Activated CD8-positive, alpha-beta T cell treated with anti-CD3 and anti-CD28 coated beads for 36 hours (primary cell): ENCODE results near the gene NUMBL. TPM values are rescaled to one million over a fixed set of nuclear protein-coding genes. Genes with fewer than 3 reads are reported as not detected.

Source experiments
- ATAC-seq: fragments of 200-7000 bp; cut with Tn5 transposase; one replicate; pipeline ENCODE4 v1.10.0; 2021; ENCODE audit warnings: mild to moderate bottlenecking, moderate library complexity
- CTCF ChIA-PET: fragments of 350-600 bp; sonication (Branson Sonifier 250); formaldehyde crosslinking; loops from one replicate; lab custom pipeline; 2021; ENCODE audit warnings: antibody characterized with exemption; lab: Charles Lee
- POLR2A ChIA-PET: fragments of 350-600 bp; sonication (Branson Sonifier 250); formaldehyde crosslinking; loops from one replicate; lab custom pipeline; 2021; ENCODE audit warnings: antibody characterized with exemption; lab: Charles Lee
- DNase-seq: peaks from one replicate; pipeline ENCODE4 v3.0.0-alpha.2; 2020
- H3K27ac Mint-ChIP-seq: one replicate; pipeline ENCODE4 v1.8.0; 2021; ENCODE audit warnings: mild to moderate bottlenecking, mixed read lengths
- H3K27me3 Mint-ChIP-seq: one replicate; pipeline ENCODE4 v1.8.0; 2021; ENCODE audit warnings: mixed read lengths
- H3K36me3 Mint-ChIP-seq: one replicate; pipeline ENCODE4 v1.8.0; 2021; ENCODE audit warnings: low read depth, mixed read lengths
- H3K4me1 Mint-ChIP-seq: one replicate; pipeline ENCODE4 v1.8.0; 2021; ENCODE audit warnings: low read depth, mixed read lengths
- H3K4me3 Mint-ChIP-seq: one replicate; pipeline ENCODE4 v1.8.0; 2021; ENCODE audit warnings: mild to moderate bottlenecking, moderate library complexity, mixed read lengths
- H3K9me3 Mint-ChIP-seq: one replicate; pipeline ENCODE4 v1.8.0; 2021; ENCODE audit warnings: mixed read lengths
- CTCF ChIP-seq: fragments of 200-600 bp; IDR thresholded peaks from one replicate; pipeline ENCODE4 v1.8.0; 2022; ENCODE audit warnings: antibody characterized with exemption, mild to moderate bottlenecking
- intact Hi-C: fragments of 100-400 bp; cut with micrococcal nuclease; formaldehyde crosslinking; loops from one replicate; pipeline ENCODE4 v1.10.0; 2022
- total RNA-seq, 2 experiments: library from RNA; stranded (reverse); gene quantifications; one replicate each; pipeline ENCODE4 v1.2.3, GENCODE V29; 2021

NUMBL gene
- total RNA-seq, 2 experiments from 2014 or later = 13.7 to 17.7 TPM

GRCh38 chr19:40685016-40685526 lies 5.4 kb downstream of the NUMBL start:
- ATAC-seq (no peak), DNase-seq (no peak)
- CTCF ChIA-PET = no interaction called here
- Mint-ChIP-seq H3K4me3 (no peak overlapping the region), H3K36me3 (peaks cover 21% of the 10 kb centered on the region), H3K9me3 (no peaks in the 10 kb centered on the region), H3K27me3 (no peaks in the 10 kb centered on the region), H3K27ac (no peak overlapping the region), H3K4me1 (no peaks in the 10 kb centered on the region)
- TF ChIP-seq CTCF = no peak
- POLR2A ChIA-PET = interaction anchor here (1.0 kb wide), 1 partner anchor 32 kb away, joined by 3 read pairs; the partner anchor contains the start of gene ITPKC
- intact Hi-C loops = no loop called here

DNA sequence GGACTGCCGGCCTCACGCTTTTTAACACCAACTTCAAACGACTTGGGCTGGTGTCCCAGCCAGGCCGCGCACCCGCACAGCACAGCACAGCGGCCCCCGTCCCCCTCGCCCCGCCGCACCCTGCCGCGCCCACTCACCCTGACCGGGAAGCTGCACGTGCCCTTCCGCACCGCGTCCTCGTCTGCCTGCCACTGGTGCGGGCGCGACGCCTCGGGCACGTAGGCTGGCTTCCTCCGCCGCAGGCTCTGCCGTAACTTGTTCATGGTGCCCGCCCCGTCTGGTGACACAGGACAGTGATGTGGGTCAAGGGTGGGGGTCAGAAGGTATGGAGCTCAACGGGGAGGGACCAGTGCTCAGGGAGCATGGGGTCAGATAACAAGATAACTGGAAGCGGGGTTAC lies 6.2 kb downstream of the NUMBL start:
- Mint-ChIP-seq H3K4me1 (no peaks in the 10 kb centered on the region), H3K36me3 (peaks cover 23% of the 10 kb centered on the region), H3K9me3 (no peaks in the 10 kb centered on the region), H3K4me3 (no peak overlapping the region), H3K27ac (no peak overlapping the region), H3K27me3 (no peaks in the 10 kb centered on the region)
- intact Hi-C loops = no loop called here
- no peak for TF ChIP-seq CTCF
- ChIA-PET POLR2A (no interaction called here), CTCF (no interaction called here)
- ATAC-seq (no peak), DNase-seq (no peak)

DNA sequence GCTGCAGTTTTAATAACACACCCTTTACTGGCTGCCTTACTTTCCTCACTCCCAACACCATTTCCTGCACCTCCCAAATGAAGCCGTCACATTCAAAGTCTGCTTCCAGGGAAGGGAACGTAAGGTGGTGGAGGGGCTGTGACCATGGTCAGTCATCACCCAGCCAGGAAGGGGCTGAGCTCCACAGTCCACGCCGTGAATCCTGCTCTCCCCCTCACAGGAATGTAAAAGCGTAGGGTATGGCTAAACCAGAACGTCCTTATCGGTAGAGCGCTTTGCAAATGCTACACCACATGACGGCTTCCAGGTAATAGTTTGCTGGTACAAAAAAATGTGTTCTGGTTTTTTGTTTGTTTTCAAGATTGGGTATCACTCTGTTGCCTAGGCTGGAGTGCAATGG lies 7.0 kb downstream of the NUMBL start:
- DNase-seq (no peak), ATAC-seq (no peak)
- H3K27me3 Mint-ChIP-seq = no peaks in the 10 kb centered on the region
- no peaks in the 10 kb centered on the region for H3K4me1 Mint-ChIP-seq
- CTCF ChIA-PET = interaction anchor here (1.1 kb wide), 1 partner anchor 20 kb away, joined by 3 read pairs; no protein-coding TSS in a partner anchor
- intact Hi-C loops = no loop called here
- H3K4me3 Mint-ChIP-seq = no peak overlapping the region
- no peak overlapping the region for H3K27ac Mint-ChIP-seq
- POLR2A ChIA-PET = no interaction called here
- no peak for TF ChIP-seq CTCF
- peaks cover 26% of the 10 kb centered on the region for H3K36me3 Mint-ChIP-seq
- no peaks in the 10 kb centered on the region for H3K9me3 Mint-ChIP-seq

GRCh38 chr19:40682431-40682964 lies 8.0 kb downstream of the NUMBL start:
- CTCF ChIA-PET = interaction anchor here (0.9 to 1.1 kb wide), 2 partner anchors 19 to 47 kb away, joined by 3 read pairs; no protein-coding TSS in a partner anchor
- no peak overlapping the region for H3K4me3 Mint-ChIP-seq

More at GRCh38 chr19:40682431-40682964, 8.0 kb downstream of the NUMBL start:
- Mint-ChIP-seq H3K9me3 (no peaks in the 10 kb centered on the region), H3K4me1 (no peaks in the 10 kb centered on the region), H3K27me3 (no peaks in the 10 kb centered on the region), H3K27ac (no peak overlapping the region), H3K36me3 (peaks cover 33% of the 10 kb centered on the region)
- DNase-seq (no peak), ATAC-seq (no peak)
- POLR2A ChIA-PET = no interaction called here
- TF ChIP-seq CTCF = no peak
- intact Hi-C loops = no loop called here
